ENCODE measurements around the gene UQCRQ.

Gene UQCRQ

DNA sequence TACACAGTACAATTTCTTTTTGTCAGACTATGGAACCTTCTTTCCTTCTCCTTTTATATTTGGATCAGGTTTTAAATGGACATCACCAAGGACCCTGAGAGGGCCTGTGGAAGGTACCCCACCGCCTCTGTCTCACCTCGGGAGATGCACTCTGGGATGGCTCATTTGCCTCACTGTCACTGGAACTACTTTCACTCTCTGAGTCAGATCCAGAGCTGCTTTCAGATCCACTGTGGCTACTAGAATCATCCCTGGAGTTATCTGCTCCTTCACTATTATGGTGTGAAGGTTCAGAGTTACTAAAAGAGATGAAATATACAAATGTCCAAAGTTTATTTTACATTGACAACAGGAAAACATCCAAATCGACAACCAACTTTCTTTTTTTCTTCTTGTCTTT, 31.7 kb downstream of the UQCRQ start:
- TF ChIP-seq EZH2 (IDR thresholded peaks at IDR 0.05; ENCODE audit: borderline replicate concordance, low read depth, low read length, severe bottlenecking) = no peak
- TF ChIP-seq, protein P1, sequence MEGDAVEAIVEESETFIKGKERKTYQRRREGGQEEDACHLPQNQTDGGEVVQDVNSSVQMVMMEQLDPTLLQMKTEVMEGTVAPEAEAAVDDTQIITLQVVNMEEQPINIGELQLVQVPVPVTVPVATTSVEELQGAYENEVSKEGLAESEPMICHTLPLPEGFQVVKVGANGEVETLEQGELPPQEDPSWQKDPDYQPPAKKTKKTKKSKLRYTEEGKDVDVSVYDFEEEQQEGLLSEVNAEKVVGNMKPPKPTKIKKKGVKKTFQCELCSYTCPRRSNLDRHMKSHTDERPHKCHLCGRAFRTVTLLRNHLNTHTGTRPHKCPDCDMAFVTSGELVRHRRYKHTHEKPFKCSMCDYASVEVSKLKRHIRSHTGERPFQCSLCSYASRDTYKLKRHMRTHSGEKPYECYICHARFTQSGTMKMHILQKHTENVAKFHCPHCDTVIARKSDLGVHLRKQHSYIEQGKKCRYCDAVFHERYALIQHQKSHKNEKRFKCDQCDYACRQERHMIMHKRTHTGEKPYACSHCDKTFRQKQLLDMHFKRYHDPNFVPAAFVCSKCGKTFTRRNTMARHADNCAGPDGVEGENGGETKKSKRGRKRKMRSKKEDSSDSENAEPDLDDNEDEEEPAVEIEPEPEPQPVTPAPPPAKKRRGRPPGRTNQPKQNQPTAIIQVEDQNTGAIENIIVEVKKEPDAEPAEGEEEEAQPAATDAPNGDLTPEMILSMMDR (IDR thresholded peaks at IDR 0.05; ENCODE audit: borderline replicate concordance, extremely low read depth, low read length, poor library complexity, severe bottlenecking) = no peak
- DNase-seq (no peak), ATAC-seq (ENCODE audit: insufficient read depth, low read depth) (no peak)
- no peaks in the 10 kb centered on the region for H3K27me3 ChIP-seq (ENCODE audit: insufficient read depth, low read length, poor library complexity)
- peaks cover 2% of the 10 kb centered on the region; the same call in 1 of the 2 replicates for H3K79me2 ChIP-seq (ENCODE audit: insufficient read depth, low read length)
- no peak overlapping the region for H3K4me2 ChIP-seq (ENCODE audit: insufficient read depth, low read length)
- H3K9ac ChIP-seq (ENCODE audit: low read depth, low read length) = no peak overlapping the region
- H3K4me1 ChIP-seq (ENCODE audit: insufficient read depth, low read length) = no peaks in the 10 kb centered on the region
- peaks cover 92% of the 10 kb centered on the region for H3K36me3 ChIP-seq (ENCODE audit: insufficient read depth, low read length)
- no peak overlapping the region for H3K27ac ChIP-seq (ENCODE audit: low read length)
- H2AFZ ChIP-seq (ENCODE audit: low read depth, low read length) = no peak overlapping the region
- no peak overlapping the region for H3K4me3 ChIP-seq (ENCODE audit: low read depth in 1 of 2, low read length in 2 of 2)
- H4K20me1 ChIP-seq (ENCODE audit: insufficient read depth, low read length) = no peaks in the 10 kb centered on the region
- no peaks in the 10 kb centered on the region for H3K9me3 ChIP-seq (ENCODE audit: insufficient read depth, low read length, severe bottlenecking)

DNA sequence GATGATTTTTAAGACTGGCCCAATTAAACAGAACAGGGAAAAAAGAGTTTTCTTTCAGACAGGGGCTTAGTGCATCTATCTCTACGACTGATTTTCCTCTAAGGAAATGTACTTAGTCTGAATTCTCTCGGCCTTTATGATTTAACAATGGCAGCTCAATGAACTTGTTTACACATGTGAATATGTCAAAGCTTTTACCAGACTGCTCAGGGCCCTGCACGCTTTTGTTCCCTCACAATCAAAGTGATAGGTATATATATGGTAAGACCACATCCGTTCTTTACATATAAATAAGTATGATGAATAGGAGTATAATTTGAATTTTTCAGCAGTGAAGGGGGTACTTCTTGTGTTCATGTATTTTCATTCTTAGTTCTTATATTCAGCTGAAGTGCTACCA, 34.6 kb downstream of the UQCRQ start:
- Histone ChIP-seq H4K20me1 (ENCODE audit: insufficient read depth, low read length) (no peaks in the 10 kb centered on the region), H3K9me3 (ENCODE audit: insufficient read depth, low read length, severe bottlenecking) (no peaks in the 10 kb centered on the region), H3K4me1 (ENCODE audit: insufficient read depth, low read length) (no peaks in the 10 kb centered on the region), H2AFZ (ENCODE audit: low read depth, low read length) (no peak overlapping the region), H3K27ac (ENCODE audit: low read length) (no peak overlapping the region), H3K36me3 (ENCODE audit: insufficient read depth, low read length) (peaks cover 74% of the 10 kb centered on the region), H3K9ac (ENCODE audit: low read depth, low read length) (no peak overlapping the region), H3K4me3 (ENCODE audit: low read depth in 1 of 2, low read length in 2 of 2) (no peak overlapping the region), H3K79me2 (ENCODE audit: insufficient read depth, low read length) (0 out of 2 replicates have a peak, but pooled peaks cover 2% of the 10 kb centered on the region), H3K4me2 (ENCODE audit: insufficient read depth, low read length) (no peak overlapping the region), H3K27me3 (ENCODE audit: insufficient read depth, low read length, poor library complexity) (no peaks in the 10 kb centered on the region)
- TF ChIP-seq, protein P1 (IDR thresholded peaks at IDR 0.05; ENCODE audit: borderline replicate concordance, extremely low read depth, low read length, poor library complexity, severe bottlenecking) = no peak
- no peak for TF ChIP-seq EZH2 (IDR thresholded peaks at IDR 0.05; ENCODE audit: borderline replicate concordance, low read depth, low read length, severe bottlenecking)
- ATAC-seq (ENCODE audit: insufficient read depth, low read depth) = no peak
- no peak for DNase-seq

DNA sequence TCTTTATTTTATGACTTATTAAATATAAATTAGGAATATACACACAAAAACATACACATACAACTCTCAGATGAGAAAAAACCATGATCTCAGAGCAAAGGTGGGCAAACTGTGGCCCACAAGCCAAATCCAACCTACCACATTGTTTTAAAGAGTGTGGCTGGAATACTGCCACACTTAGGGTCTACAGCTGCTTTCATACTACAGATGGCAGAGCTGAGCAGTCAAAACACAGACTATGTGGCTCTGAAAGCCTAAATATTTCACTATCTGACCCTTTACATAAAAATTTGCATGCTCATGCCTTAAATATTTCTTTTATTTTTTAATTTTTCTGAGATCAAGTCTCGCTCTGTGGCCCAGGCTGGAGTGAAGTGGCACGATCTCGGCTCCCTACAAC, 35.3 kb downstream of the UQCRQ start:
- Histone ChIP-seq H3K9ac (ENCODE audit: low read depth, low read length) (no peak overlapping the region), H3K36me3 (ENCODE audit: insufficient read depth, low read length) (peaks cover 67% of the 10 kb centered on the region), H3K27me3 (ENCODE audit: insufficient read depth, low read length, poor library complexity) (no peaks in the 10 kb centered on the region), H2AFZ (ENCODE audit: low read depth, low read length) (no peak overlapping the region), H3K4me1 (ENCODE audit: insufficient read depth, low read length) (no peaks in the 10 kb centered on the region), H3K4me3 (ENCODE audit: low read depth in 1 of 2, low read length in 2 of 2) (no peak overlapping the region), H4K20me1 (ENCODE audit: insufficient read depth, low read length) (no peaks in the 10 kb centered on the region), H3K27ac (ENCODE audit: low read length) (no peak overlapping the region), H3K4me2 (ENCODE audit: insufficient read depth, low read length) (no peak overlapping the region), H3K79me2 (ENCODE audit: insufficient read depth, low read length) (0 out of 2 replicates have a peak, but pooled peaks cover 6% of the 10 kb centered on the region), H3K9me3 (ENCODE audit: insufficient read depth, low read length, severe bottlenecking) (no peaks in the 10 kb centered on the region)
- no peak for TF ChIP-seq EZH2 (IDR thresholded peaks at IDR 0.05; ENCODE audit: borderline replicate concordance, low read depth, low read length, severe bottlenecking)
- TF ChIP-seq, protein P1 (IDR thresholded peaks at IDR 0.05; ENCODE audit: borderline replicate concordance, extremely low read depth, low read length, poor library complexity, severe bottlenecking) = no peak
- DNase-seq (no peak), ATAC-seq (ENCODE audit: insufficient read depth, low read depth) (no peak)

DNA sequence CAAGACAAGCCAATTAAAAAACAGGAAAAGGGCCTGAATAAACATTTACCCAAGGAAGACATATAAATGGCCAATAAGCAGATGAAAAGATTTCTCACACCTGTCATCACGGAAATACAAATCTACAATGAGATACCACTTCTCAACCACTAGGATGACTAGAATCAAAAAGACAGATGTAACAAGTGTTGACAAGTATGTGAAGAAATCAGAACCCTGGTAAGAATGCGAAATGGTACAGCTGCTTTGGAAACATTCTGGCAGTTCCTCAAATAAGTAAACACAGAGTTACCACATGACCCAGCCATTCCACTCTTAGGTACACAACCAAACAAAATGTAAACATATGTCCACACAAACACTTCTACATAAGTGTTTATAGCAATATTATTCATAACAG, 39.5 kb downstream of the UQCRQ start:
- 0 out of 2 replicates have a peak, but pooled peaks cover 6% of the 10 kb centered on the region for H3K79me2 ChIP-seq (ENCODE audit: insufficient read depth, low read length)
- ATAC-seq (ENCODE audit: insufficient read depth, low read depth) = no peak; the same call in 2 of the 3 replicates

More for the DNA sequence above, 39.5 kb downstream of the UQCRQ start:
- TF ChIP-seq, protein P1 (IDR thresholded peaks at IDR 0.05; ENCODE audit: borderline replicate concordance, extremely low read depth, low read length, poor library complexity, severe bottlenecking) = no peak
- no peak for TF ChIP-seq EZH2 (IDR thresholded peaks at IDR 0.05; ENCODE audit: borderline replicate concordance, low read depth, low read length, severe bottlenecking)
- Histone ChIP-seq H3K4me1 (ENCODE audit: insufficient read depth, low read length) (no peaks in the 10 kb centered on the region), H3K4me3 (ENCODE audit: low read depth in 1 of 2, low read length in 2 of 2) (no peak overlapping the region), H3K9me3 (ENCODE audit: insufficient read depth, low read length, severe bottlenecking) (no peaks in the 10 kb centered on the region), H3K36me3 (ENCODE audit: insufficient read depth, low read length) (peaks cover 47% of the 10 kb centered on the region), H2AFZ (ENCODE audit: low read depth, low read length) (no peak overlapping the region), H3K27me3 (ENCODE audit: insufficient read depth, low read length, poor library complexity) (no peaks in the 10 kb centered on the region), H3K4me2 (ENCODE audit: insufficient read depth, low read length) (no peak overlapping the region), H3K9ac (ENCODE audit: low read depth, low read length) (no peak overlapping the region), H4K20me1 (ENCODE audit: insufficient read depth, low read length) (no peaks in the 10 kb centered on the region), H3K27ac (ENCODE audit: low read length) (no peak overlapping the region)
- no peak for DNase-seq
